Panc1 (cell line): ENCODE results near the gene SYTL3. TPM values are rescaled to one million over a fixed set of nuclear protein-coding genes. Genes with fewer than 3 reads are reported as not detected.
"Not testable (repeated sequence)": the region's sequence is repeated elsewhere in the genome, so short reads cannot be mapped to it uniquely, and the experiment has no call there.

Source experiments
- ATAC-seq: fragments of 200-7000 bp; cut with Tn5 transposase; 2 replicates; pipeline ENCODE4 v1.9.1; 2020; ENCODE audit warnings: mild to moderate bottlenecking, moderate library complexity
- BruUV-seq: library from RNA; stranded (reverse); fragments of 400-500 nt; replicated peaks from 2 replicates; lab custom pipeline; 2021; lab: Mats Ljungman, UMichigan
- CTCF ChIA-PET: fragments of 300-600 bp; sonication (Branson Sonifier 250); formaldehyde crosslinking; loops from one replicate; lab custom pipeline; 2022; ENCODE audit warnings: antibody characterized with exemption; lab: Charles Lee
- POLR2A ChIA-PET: fragments of 300-600 bp; sonication (Branson Sonifier 250); formaldehyde crosslinking; loops from one replicate; lab custom pipeline; 2022; ENCODE audit warnings: antibody characterized with exemption; lab: Charles Lee
- DNase-seq: peaks from one replicate; pipeline ENCODE4 v3.0.0-alpha.2; 2010; ENCODE audit warnings: low read depth, low spot score
- H3K27ac ChIP-seq: 2 replicates; pipeline ENCODE4 v1.5.1; 2011; ENCODE audit warnings: mild to moderate bottlenecking, low read length, inconsistent platforms
- H3K27me3 ChIP-seq: fragments of 200-500 bp; sonication (Bioruptor generic); 2 replicates; pipeline ENCODE4 v1.6.0; 2014; ENCODE audit warnings: low read length, inconsistent platforms; ENCODE audit not compliant: control insufficient read depth, insufficient read depth
- H3K36me3 ChIP-seq: fragments of 200-500 bp; sonication (Bioruptor generic); 2 replicates; pipeline ENCODE4 v1.5.1; 2014; ENCODE audit warnings: inconsistent platforms, mild to moderate bottlenecking, low read length, moderate library complexity; ENCODE audit not compliant: control insufficient read depth, insufficient read depth
- H3K4me1 ChIP-seq: 2 replicates; pipeline ENCODE4 v1.5.1; 2011; ENCODE audit warnings: inconsistent platforms, mild to moderate bottlenecking, low read length, moderate library complexity; ENCODE audit not compliant: control insufficient read depth, insufficient read depth
- H3K4me3 ChIP-seq, 2 experiments: 2 replicates each; pipeline ENCODE4 v1.5.1; 2011 to 2012; ENCODE audit warnings: low read depth in 2 of 2, low read length in 2 of 2, mild to moderate bottlenecking in 2 of 2, inconsistent platforms in 1 of 2, moderate library complexity in 1 of 2
- H3K9me3 ChIP-seq: fragments of 200-500 bp; sonication (Bioruptor generic); 2 replicates; pipeline ENCODE4 v1.5.1; 2014; ENCODE audit warnings: low read depth, mild to moderate bottlenecking, inconsistent platforms, low read length, moderate library complexity; ENCODE audit not compliant: control insufficient read depth, insufficient read depth
- CTCF ChIP-seq: fragments of 450-650 bp; IDR thresholded peaks from 2 replicates; pipeline ENCODE4 v1.5.1; 2017; ENCODE audit warnings: mild to moderate bottlenecking
- POLR2AphosphoS5 ChIP-seq: IDR thresholded peaks from 2 replicates; pipeline ENCODE4 v1.6.1; 2012; ENCODE audit warnings: mild to moderate bottlenecking, low read depth, low read length, moderate library complexity
- REST ChIP-seq, 2 experiments: IDR thresholded peaks; 2 replicates each; pipeline ENCODE4 v1.6.1; 2011 to 2012; ENCODE audit warnings: low read depth in 2 of 2, control low read depth in 1 of 2, low read length in 1 of 2, mild to moderate bottlenecking in 1 of 2, moderate library complexity in 1 of 2; ENCODE audit not compliant: insufficient read depth in 1 of 2
- SIN3A ChIP-seq: IDR thresholded peaks from 2 replicates; pipeline ENCODE4 v1.6.1; 2012; ENCODE audit warnings: low read depth, mild to moderate bottlenecking, low read length, moderate library complexity, borderline replicate concordance; ENCODE audit not compliant: insufficient read depth
- TCF7L2 ChIP-seq: IDR thresholded peaks from 2 replicates; pipeline ENCODE4 v1.6.1; 2011; ENCODE audit warnings: mild to moderate bottlenecking, low read depth, low read length, inconsistent platforms
- in situ Hi-C: cut with HindIII; loops from 2 replicates; pipeline ENCODE4 v1.10.0; 2016; ENCODE audit warnings: low sequenced_read_pairs, low pct_unique_long_range_greater_than_20kb
- intact Hi-C: fragments of 100-400 bp; cut with micrococcal nuclease; formaldehyde crosslinking; loops from one replicate; pipeline ENCODE4 v1.10.0; 2022; ENCODE audit not compliant: unreplicated experiment
- total RNA-seq: library from RNA; stranded (reverse); gene quantifications from one replicate; pipeline ENCODE4 v1.2.1, GENCODE V29; 2021; ENCODE audit not compliant: unreplicated experiment

Gene SYTL3
- total RNA-seq, 1 experiment from 2014 or later: 1.4 TPM

- POLR2A ChIA-PET: no interaction called here
- ATAC-seq: no peak
- intact Hi-C loops: no loop called here
- H3K4me1 ChIP-seq: no peaks in the 10 kb centered on the region
- no peak overlapping the region for H3K27ac ChIP-seq
- TF ChIP-seq SIN3A: no peak
- no peak for TF ChIP-seq CTCF
- TF ChIP-seq POLR2AphosphoS5: no peak
- TF ChIP-seq REST (IDR thresholded peaks at IDR 0.05; ENCODE audit: insufficient read depth in 1 of 2, low read depth in 2 of 2, low read length in 1 of 2): no peak
- no peak for TF ChIP-seq TCF7L2
- no peaks in the 10 kb centered on the region for H3K36me3 ChIP-seq
- no peaks in the 10 kb centered on the region for H3K27me3 ChIP-seq
- H3K9me3 ChIP-seq: no peaks in the 10 kb centered on the region
- CTCF ChIA-PET: no interaction called here
- no TSS peak for BruUV-seq
- no peak overlapping the region for H3K4me3 ChIP-seq
- in situ Hi-C loops: no loop called here
- DNase-seq: no peak
Measured at GRCh38 chr6:158654960-158655489, 5.2 kb downstream of the SYTL3 start.

- CTCF ChIA-PET: interaction anchor here (0.5 kb wide), 1 partner anchor 471 kb away, joined by 3 read pairs; no protein-coding TSS in a partner anchor
- Histone ChIP-seq H3K27me3 (no peaks in the 10 kb centered on the region), H3K27ac (no peak overlapping the region), H3K4me1 (no peaks in the 10 kb centered on the region), H3K4me3 (no peak overlapping the region), H3K9me3 (no peaks in the 10 kb centered on the region), H3K36me3 (no peaks in the 10 kb centered on the region)
- TF ChIP-seq SIN3A: no peak
- TF ChIP-seq CTCF: no peak
- no peak for TF ChIP-seq POLR2AphosphoS5
- TF ChIP-seq TCF7L2: no peak
- TF ChIP-seq REST (IDR thresholded peaks at IDR 0.05; ENCODE audit: insufficient read depth in 1 of 2, low read depth in 2 of 2, low read length in 1 of 2): no peak
- DNase-seq (no peak), ATAC-seq (no peak)
- no TSS peak for BruUV-seq
- intact Hi-C loops (no loop called here), in situ Hi-C loops (no loop called here)
- POLR2A ChIA-PET: no interaction called here
Measured at GRCh38 chr6:158655569-158656450, 6.0 kb downstream of the SYTL3 start.

- CTCF ChIA-PET, BruUV-seq, H3K4me3 ChIP-seq, H3K27me3 ChIP-seq, H3K27ac ChIP-seq, POLR2A ChIA-PET, in situ Hi-C loops, H3K9me3 ChIP-seq, DNase-seq, intact Hi-C loops, H3K36me3 ChIP-seq, H3K4me1 ChIP-seq, ATAC-seq: not testable (repeated sequence)
Measured at GRCh38 chr6:158656986-158657385, 7.1 kb downstream of the SYTL3 start.
